NOMO-1 (cell line): ENCODE measurements around the gene SPP2.

Source experiments
- DNase-seq, 2 experiments: peaks; one replicate each; lab custom pipeline; 2025; ENCODE audit not compliant: unreplicated experiment in 2 of 2; lab: John Stamatoyannopoulos, UW

SPP2 gene

GRCh38 chr2:234033885-234034284 lies 16.6 kb upstream of the SPP2 start:
- no peak for DNase-seq

GRCh38 chr2:234038076-234038802 lies 12.3 kb upstream of the SPP2 start:
- DNase-seq = no peak

- no peak for DNase-seq
Measured at GRCh38 chr2:234044157-234044556, 6.3 kb upstream of the SPP2 start.

- DNase-seq = no peak
Measured at GRCh38 chr2:234046521-234046920, 4.0 kb upstream of the SPP2 start.

- no peak for DNase-seq
Measured at GRCh38 chr2:234047361-234047760, 3.1 kb upstream of the SPP2 start.

- DNase-seq = no peak
Measured at GRCh38 chr2:234048049-234048448, 2.5 kb upstream of the SPP2 start.

- DNase-seq = no peak
Measured at GRCh38 chr2:234051374-234052070, 1.0 kb downstream of the SPP2 start.

- DNase-seq = no peak
Measured at GRCh38 chr2:234058881-234059280, 8.4 kb downstream of the SPP2 start.

GRCh38 chr2:234060236-234060635 lies 9.7 kb downstream of the SPP2 start:
- DNase-seq = no peak

- no peak for DNase-seq
Measured at GRCh38 chr2:234061624-234062257, 11.2 kb downstream of the SPP2 start.

- no peak for DNase-seq
Measured at GRCh38 chr2:234066587-234066986, 16.1 kb downstream of the SPP2 start.

- peak; percentile 69 to 90 for DNase-seq
Measured at GRCh38 chr2:234071664-234072063, 21.2 kb downstream of the SPP2 start.

GRCh38 chr2:234072454-234072853 lies 22.0 kb downstream of the SPP2 start:
- DNase-seq = no peak

- DNase-seq = no peak
Measured at GRCh38 chr2:234074751-234075517, 24.4 kb downstream of the SPP2 start.

GRCh38 chr2:234075518-234075915 lies 25.0 kb downstream of the SPP2 start:
- no peak for DNase-seq

GRCh38 chr2:234075947-234076346 lies 25.4 kb downstream of the SPP2 start:
- DNase-seq = no peak

GRCh38 chr2:234076451-234076850 lies 25.9 kb downstream of the SPP2 start:
- DNase-seq = no peak

- no peak for DNase-seq
Measured at GRCh38 chr2:234078129-234078528, 27.6 kb downstream of the SPP2 start.

- DNase-seq = no peak
Measured at GRCh38 chr2:234081970-234082822, 31.7 kb downstream of the SPP2 start.
